WTC11 (cell line): ENCODE results near the gene NCBP1. TPM values are rescaled to one million over a fixed set of nuclear protein-coding genes. Genes with fewer than 3 reads are reported as not detected.

Source experiments
- ATAC-seq: fragments of 200-7000 bp; cut with Tn5 transposase; 2 replicates; pipeline ENCODE4 v1.10.0; 2021; ENCODE audit warnings: mild to moderate bottlenecking, moderate library complexity
- CTCF ChIA-PET: fragments of 300-600 bp; sonication (Branson Sonifier 250); formaldehyde crosslinking; loops from one replicate; lab custom pipeline; 2021; ENCODE audit warnings: antibody characterized with exemption; lab: Charles Lee
- POLR2A ChIA-PET: fragments of 350-600 bp; sonication (Branson Sonifier 250); formaldehyde crosslinking; loops from one replicate; lab custom pipeline; 2021; ENCODE audit warnings: antibody characterized with exemption; lab: Charles Lee
- DNase-seq: peaks from one replicate; pipeline ENCODE4 v3.0.0; 2021; ENCODE audit warnings: low spot score
- H3K27ac Mint-ChIP-seq: 2 replicates; pipeline ENCODE4 v1.8.0; 2021; ENCODE audit warnings: mixed read lengths
- H3K27me3 Mint-ChIP-seq: 2 replicates; pipeline ENCODE4 v1.8.0; 2021; ENCODE audit warnings: low read depth, mild to moderate bottlenecking, moderate library complexity, mixed read lengths
- H3K36me3 Mint-ChIP-seq: 2 replicates; pipeline ENCODE4 v1.8.0; 2021; ENCODE audit warnings: mixed read lengths
- H3K4me1 Mint-ChIP-seq: 2 replicates; pipeline ENCODE4 v1.8.0; 2022; ENCODE audit warnings: mixed read lengths
- H3K4me3 Mint-ChIP-seq: 2 replicates; pipeline ENCODE4 v1.8.0; 2021; ENCODE audit warnings: mild to moderate bottlenecking, moderate library complexity, mixed read lengths
- H3K9me3 Mint-ChIP-seq: 2 replicates; pipeline ENCODE4 v1.8.0; 2021; ENCODE audit warnings: mixed read lengths
- ATF3 ChIP-seq: sonication (generic); formaldehyde crosslinking; conservative IDR thresholded peaks from 2 replicates; pipeline ENCODE4 v1.8.1; 2022; ENCODE audit warnings: mild to moderate bottlenecking, missing genetic modification reagents
- ATF6 ChIP-seq: sonication (generic); formaldehyde crosslinking; IDR thresholded peaks from 2 replicates; pipeline ENCODE4 v1.8.1; 2023; ENCODE audit warnings: mild to moderate bottlenecking, missing genetic modification reagents
- CDX4 ChIP-seq: fragments of 250-450 bp; sonication (Bioruptor Pico); IDR thresholded peaks from 2 replicates; pipeline ENCODE4 v1.9.0; 2021; ENCODE audit warnings: moderate library complexity, mild to moderate bottlenecking, inconsistent platforms, borderline replicate concordance
- E2F4 ChIP-seq: sonication (generic); formaldehyde crosslinking; IDR thresholded peaks from 2 replicates; pipeline ENCODE4 v1.8.1; 2022; ENCODE audit warnings: low read depth, mild to moderate bottlenecking, moderate library complexity, missing genetic modification reagents, borderline replicate concordance
- GRHL2 ChIP-seq: fragments of 250-450 bp; sonication (Bioruptor Pico); IDR thresholded peaks from 2 replicates; pipeline ENCODE4 v1.8.0; 2022; ENCODE audit warnings: mild to moderate bottlenecking, moderate library complexity; ENCODE audit not compliant: insufficient replicate concordance, severe bottlenecking
- GTF2I ChIP-seq: fragments of 250-450 bp; sonication (Bioruptor Pico); conservative IDR thresholded peaks from 2 replicates; pipeline ENCODE4 v1.4.0; 2021; ENCODE audit warnings: mild to moderate bottlenecking
- HMGA2 ChIP-seq: fragments of 250-450 bp; sonication (Bioruptor Pico); IDR thresholded peaks from 2 replicates; pipeline ENCODE4 v1.4.0; 2021; ENCODE audit warnings: mild to moderate bottlenecking, moderate library complexity
- HMGXB4 ChIP-seq: sonication (generic); formaldehyde crosslinking; IDR thresholded peaks from 2 replicates; pipeline ENCODE4 v1.8.1; 2023; ENCODE audit warnings: mild to moderate bottlenecking, moderate library complexity, missing genetic modification reagents
- MYBL2 ChIP-seq: sonication (generic); formaldehyde crosslinking; IDR thresholded peaks from 2 replicates; pipeline ENCODE4 v1.8.1; 2023; ENCODE audit warnings: mild to moderate bottlenecking, moderate library complexity, missing genetic modification reagents
- NR3C1 ChIP-seq: sonication (generic); formaldehyde crosslinking; conservative IDR thresholded peaks from 2 replicates; pipeline ENCODE4 v1.8.1; 2023; ENCODE audit warnings: low read depth, mild to moderate bottlenecking, missing genetic modification reagents
- OVOL2 ChIP-seq: fragments of 250-450 bp; sonication (Bioruptor Pico); IDR thresholded peaks from 2 replicates; pipeline ENCODE4 v1.9.0; 2021; ENCODE audit warnings: mild to moderate bottlenecking, borderline replicate concordance
- PREB ChIP-seq: sonication (generic); formaldehyde crosslinking; IDR thresholded peaks from 2 replicates; pipeline ENCODE4 v1.8.1; 2022; ENCODE audit warnings: mild to moderate bottlenecking, missing genetic modification reagents, moderate library complexity, borderline replicate concordance
- RORB ChIP-seq: fragments of 250-450 bp; sonication (Bioruptor Pico); IDR thresholded peaks from 2 replicates; pipeline ENCODE4 v1.9.0; 2021; ENCODE audit warnings: mild to moderate bottlenecking
- TEAD1 ChIP-seq: sonication (generic); formaldehyde crosslinking; IDR thresholded peaks from 2 replicates; pipeline ENCODE4 v1.8.0; 2022; ENCODE audit warnings: mild to moderate bottlenecking, missing genetic modification reagents
- ZBTB21 ChIP-seq: sonication (generic); formaldehyde crosslinking; IDR thresholded peaks from 2 replicates; pipeline ENCODE4 v1.8.1; 2023; ENCODE audit warnings: mild to moderate bottlenecking, missing genetic modification reagents, borderline replicate concordance
- ZNF121 ChIP-seq: sonication (generic); formaldehyde crosslinking; IDR thresholded peaks from 2 replicates; pipeline ENCODE4 v1.8.0; 2023; ENCODE audit warnings: missing genetic modification reagents
- ZNF138 ChIP-seq: sonication (generic); formaldehyde crosslinking; conservative IDR thresholded peaks from 2 replicates; pipeline ENCODE4 v1.8.1; 2022; ENCODE audit warnings: mild to moderate bottlenecking, moderate library complexity, missing genetic modification reagents
- ZNF219 ChIP-seq: sonication (generic); formaldehyde crosslinking; IDR thresholded peaks from 2 replicates; pipeline ENCODE4 v1.8.0; 2023; ENCODE audit warnings: missing genetic modification reagents, mild to moderate bottlenecking, borderline replicate concordance
- ZNF423 ChIP-seq: fragments of 250-450 bp; sonication (Bioruptor Pico); IDR thresholded peaks from 2 replicates; pipeline ENCODE4 v2.1.2; 2022; ENCODE audit warnings: mild to moderate bottlenecking, moderate library complexity
- ZNF671 ChIP-seq: fragments of 250-450 bp; sonication (Bioruptor Pico); IDR thresholded peaks from 2 replicates; pipeline ENCODE4 v1.8.0; 2021; ENCODE audit warnings: mild to moderate bottlenecking
- total RNA-seq: library from RNA; stranded (reverse); gene quantifications from 3 replicates; pipeline ENCODE4 v1.2.3, GENCODE V29; 2021

The NCBP1 gene
- total RNA-seq, 1 experiment from 2014 or later, result 61.1 TPM

GRCh38 chr9:97645720-97646119 is 12.1 kb downstream of the NCBP1 start (continued):
- no peak for TF ChIP-seq HMGA2 (CRISPR knock-in tag)
- TF ChIP-seq GRHL2 (CRISPR knock-in tag), result no peak
- TF ChIP-seq ZNF219 (CRISPR knock-in tag), result no peak
- TF ChIP-seq PREB (CRISPR knock-in tag), result no peak
- TF ChIP-seq GTF2I (CRISPR knock-in tag), result no peak
- TF ChIP-seq NR3C1, result no peak
- TF ChIP-seq, all 79 proteins: peak for 0

GRCh38 chr9:97647996-97648395 is 14.4 kb downstream of the NCBP1 start:
- peaks cover 51% of the 10 kb centered on the region for H3K36me3 Mint-ChIP-seq

GRCh38 chr9:97651646-97652045 is 18.0 kb downstream of the NCBP1 start:
- ATAC-seq, result no peak
- Mint-ChIP-seq H3K4me1 (no peaks in the 10 kb centered on the region), H3K36me3 (peaks cover 64% of the 10 kb centered on the region), H3K9me3 (no peaks in the 10 kb centered on the region), H3K27me3 (no peaks in the 10 kb centered on the region), H3K27ac (no peak overlapping the region), H3K4me3 (no peak overlapping the region)
- CTCF ChIA-PET, result no interaction called here
- DNase-seq, result no peak
- POLR2A ChIA-PET, result no interaction called here
- TF ChIP-seq ZNF219 (CRISPR knock-in tag), result no peak
- TF ChIP-seq ZNF138 (CRISPR knock-in tag), result no peak
- TF ChIP-seq ZNF671, result no peak
- TF ChIP-seq ZBTB21 (CRISPR knock-in tag), result no peak
- TF ChIP-seq ZNF423, result no peak
- TF ChIP-seq E2F4, result no peak
- no peak for TF ChIP-seq CDX4 (CRISPR knock-in tag)
- no peak for TF ChIP-seq PREB (CRISPR knock-in tag)
- TF ChIP-seq HMGXB4 (CRISPR knock-in tag), result no peak
- no peak for TF ChIP-seq MYBL2 (CRISPR knock-in tag)
- TF ChIP-seq ZNF121 (CRISPR knock-in tag), result no peak
- no peak for TF ChIP-seq OVOL2

More at GRCh38 chr9:97647996-97648395, 14.4 kb downstream of the NCBP1 start:
- Mint-ChIP-seq H3K4me1 (no peaks in the 10 kb centered on the region), H3K27me3 (no peaks in the 10 kb centered on the region), H3K4me3 (no peak overlapping the region), H3K27ac (no peak overlapping the region), H3K9me3 (no peaks in the 10 kb centered on the region)
- CTCF ChIA-PET, result no interaction called here
- no peak for ATAC-seq
- TF ChIP-seq NR3C1 (no peak), ATF6 (CRISPR knock-in tag) (no peak), ATF3 (CRISPR knock-in tag) (no peak), CDX4 (CRISPR knock-in tag) (no peak), TEAD1 (CRISPR knock-in tag) (no peak), RORB (no peak), ZNF423 (no peak), GTF2I (CRISPR knock-in tag) (no peak)
- no peak for DNase-seq
- POLR2A ChIA-PET, result no interaction called here
